COR-L47 (cell line): ENCODE results near the gene NR1H4.
"Not testable (repeated sequence)": the region's sequence is repeated elsewhere in the genome, so short reads cannot be mapped to it uniquely, and the experiment has no call there.

Source experiments
- DNase-seq: peaks from one replicate; lab custom pipeline; 2025; lab: John Stamatoyannopoulos, UW

The NR1H4 gene

DNA sequence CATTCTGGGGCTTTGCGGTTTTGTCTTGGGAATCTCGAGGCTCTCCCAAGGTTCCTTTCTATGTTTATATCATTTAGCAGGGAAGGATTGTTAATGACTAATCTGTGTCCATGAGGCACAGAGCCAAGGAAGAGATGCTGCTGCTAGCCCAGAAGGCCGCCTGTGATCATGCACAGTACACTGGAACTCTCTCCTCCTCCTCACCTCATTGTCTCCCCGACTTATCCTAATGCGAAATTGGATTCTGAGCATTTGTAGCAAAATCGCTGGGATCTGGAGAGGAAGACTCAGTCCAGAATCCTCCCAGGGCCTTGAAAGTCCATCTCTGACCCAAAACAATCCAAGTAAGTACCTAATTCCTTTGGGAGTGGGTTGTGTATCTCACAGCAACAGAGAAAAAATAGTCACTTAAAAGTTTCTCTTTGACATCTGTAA is at the start of gene NR1H4:
Gene NR1H4, plus strand, starts transcription at position 151 of the 435 bp plus-strand sequence. CDS start 19,458 bp downstream, outside the sequence.
- no peak for DNase-seq

DNA sequence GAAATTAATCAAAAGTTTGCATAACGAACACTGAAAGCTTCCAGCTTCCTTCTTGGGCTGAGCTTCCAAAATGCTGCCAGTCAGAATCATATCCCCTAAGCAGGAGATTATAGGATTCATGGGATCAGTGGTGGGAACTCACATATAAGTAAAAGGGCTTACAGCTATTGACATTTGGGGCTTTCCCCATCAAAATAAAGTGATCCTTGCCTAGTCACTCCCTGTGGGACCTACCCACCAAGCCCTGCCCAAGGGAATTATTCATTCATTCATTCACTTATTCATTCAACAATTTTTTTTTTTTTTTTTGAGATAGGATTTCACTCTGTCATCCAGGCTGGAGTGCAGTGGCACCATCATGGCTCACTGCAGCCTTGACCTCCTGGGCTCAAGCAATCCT is 47.5 kb upstream of the NR1H4 start:
- DNase-seq = no peak

DNA sequence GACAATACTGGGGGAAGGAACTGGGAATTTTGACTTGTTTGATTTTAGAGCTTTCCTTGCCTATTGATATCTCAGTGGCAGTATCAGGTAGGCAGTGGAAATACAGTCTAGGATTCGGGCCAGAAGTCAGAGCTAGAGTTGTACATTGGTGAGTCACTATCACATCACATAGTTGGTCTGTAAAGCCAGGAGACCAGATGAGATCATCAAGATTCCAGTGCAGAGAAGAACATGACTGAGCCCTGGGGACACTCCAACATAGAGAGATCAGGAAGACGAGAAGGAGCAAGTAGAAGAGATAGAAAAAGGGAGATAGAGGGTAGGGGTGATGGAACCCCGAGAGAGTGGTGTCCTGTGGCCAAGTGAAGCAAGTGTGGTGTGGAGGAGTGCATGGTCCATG is 46.6 kb upstream of the NR1H4 start:
- no peak for DNase-seq

DNA sequence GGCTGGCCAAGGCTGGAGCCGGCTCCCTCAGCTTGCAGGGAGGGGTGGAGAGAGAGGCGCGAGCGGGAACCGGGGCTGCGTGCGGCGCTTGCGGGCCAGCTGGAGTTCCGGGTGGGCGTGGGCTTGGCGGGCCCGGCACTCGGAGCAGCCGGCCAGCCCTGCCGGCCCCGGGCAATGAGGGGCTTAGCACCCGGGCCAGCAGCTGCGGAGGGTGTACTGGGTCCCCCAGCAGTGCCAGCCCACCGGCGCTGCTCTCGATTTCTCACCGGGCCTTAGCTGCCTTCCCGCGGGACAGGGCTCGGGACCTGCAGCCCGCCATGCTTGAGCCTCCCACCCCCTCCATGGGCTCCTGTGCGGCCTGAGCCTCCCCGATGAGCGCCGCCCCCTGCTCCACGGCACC is 43.4 kb upstream of the NR1H4 start:
- not testable (repeated sequence) for DNase-seq

DNA sequence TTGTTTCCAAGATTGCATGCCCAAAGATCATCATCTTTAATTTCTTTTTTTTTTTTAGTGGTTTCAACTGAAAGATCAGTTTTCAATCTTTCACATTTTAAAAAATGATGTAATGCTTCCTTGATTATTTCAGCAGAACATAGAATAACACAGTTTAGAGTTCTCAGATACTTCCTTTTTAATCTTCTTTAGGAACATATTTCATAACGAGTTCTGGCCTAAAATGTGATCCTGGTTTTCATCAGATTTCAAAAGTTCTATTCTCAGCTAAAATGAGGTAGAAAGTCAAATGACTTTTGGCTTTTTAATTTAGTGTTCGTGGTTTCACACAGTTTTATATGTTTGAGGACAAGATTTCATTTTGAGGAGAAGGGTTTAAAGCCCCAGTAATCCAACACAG is 40.0 kb upstream of the NR1H4 start:
- no peak for DNase-seq

DNA sequence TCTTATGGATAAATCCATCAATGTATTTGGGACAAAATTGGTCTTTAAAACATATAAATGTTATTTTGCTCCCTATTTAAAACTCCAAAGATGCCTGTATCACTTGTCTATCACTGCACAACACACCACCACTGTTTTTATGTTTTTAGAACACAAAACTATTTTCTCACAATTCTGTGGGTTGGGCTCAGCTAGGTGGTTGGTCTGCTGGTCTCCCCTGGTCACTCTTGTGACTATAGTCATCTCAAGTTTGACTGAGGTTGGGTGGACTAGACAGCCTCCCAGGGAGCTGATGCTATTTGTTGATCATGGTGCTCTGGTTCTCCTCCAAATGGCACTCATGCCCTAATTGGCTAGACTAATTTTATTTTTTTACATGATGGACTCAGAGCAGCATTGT is 39.5 kb upstream of the NR1H4 start:
- DNase-seq = no peak

DNA sequence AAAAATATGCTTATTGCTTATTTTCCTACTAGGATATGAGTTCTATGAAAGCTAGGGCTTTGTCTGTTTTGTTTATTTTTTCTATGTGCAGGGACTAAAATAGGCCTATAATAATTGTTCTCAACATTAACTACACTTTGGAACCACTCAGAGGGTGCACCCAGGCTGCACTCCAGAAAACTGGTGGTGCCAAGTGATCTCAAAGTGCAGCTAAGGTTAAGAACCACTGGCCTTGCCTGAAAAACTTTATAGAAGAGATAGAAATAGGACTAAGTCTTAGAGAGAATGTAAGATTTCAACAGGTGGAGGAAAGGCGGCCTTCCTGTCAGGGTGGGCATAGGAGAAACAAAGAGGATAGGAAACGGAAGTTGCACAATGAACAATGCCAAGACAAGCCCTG is 37.7 kb upstream of the NR1H4 start:
- no peak for DNase-seq

DNA sequence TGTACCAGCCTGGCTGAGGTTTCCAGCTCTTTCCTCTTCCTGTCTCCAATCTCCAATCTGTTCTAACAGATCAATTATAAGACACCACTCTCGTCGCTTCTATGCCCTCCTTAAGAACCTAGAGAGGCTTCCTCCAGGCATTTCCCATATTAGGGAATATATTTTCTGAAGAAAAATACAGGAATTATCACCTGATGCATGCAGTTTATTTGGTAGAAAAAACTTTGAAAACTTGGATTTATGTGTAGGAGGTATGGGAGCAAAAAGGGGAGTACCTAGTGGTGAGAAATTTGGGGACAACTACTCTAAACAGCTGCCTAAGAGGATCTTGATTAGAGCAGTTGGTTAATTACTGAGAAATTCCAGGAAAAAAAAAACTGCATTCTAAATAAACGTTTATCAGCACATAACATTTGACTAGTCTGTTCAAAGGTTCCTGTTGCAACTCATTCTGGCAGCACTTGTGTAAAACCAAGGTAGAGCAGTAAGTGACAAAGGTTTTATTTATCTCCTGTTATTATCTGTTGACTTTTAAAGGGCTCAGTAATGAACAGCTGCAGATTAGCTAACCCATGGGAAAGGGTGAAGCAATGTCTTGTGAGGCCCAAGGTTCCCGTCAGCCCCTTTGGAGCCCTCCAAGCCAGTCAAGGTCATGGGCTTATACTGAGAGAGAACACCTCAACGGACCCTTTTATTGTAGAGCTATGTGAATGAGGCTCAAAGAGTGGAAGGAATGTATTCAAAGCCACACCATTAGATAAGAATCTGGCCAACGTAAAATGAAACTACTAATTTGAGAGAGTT is 36.4 kb upstream of the NR1H4 start:
- no peak for DNase-seq

DNA sequence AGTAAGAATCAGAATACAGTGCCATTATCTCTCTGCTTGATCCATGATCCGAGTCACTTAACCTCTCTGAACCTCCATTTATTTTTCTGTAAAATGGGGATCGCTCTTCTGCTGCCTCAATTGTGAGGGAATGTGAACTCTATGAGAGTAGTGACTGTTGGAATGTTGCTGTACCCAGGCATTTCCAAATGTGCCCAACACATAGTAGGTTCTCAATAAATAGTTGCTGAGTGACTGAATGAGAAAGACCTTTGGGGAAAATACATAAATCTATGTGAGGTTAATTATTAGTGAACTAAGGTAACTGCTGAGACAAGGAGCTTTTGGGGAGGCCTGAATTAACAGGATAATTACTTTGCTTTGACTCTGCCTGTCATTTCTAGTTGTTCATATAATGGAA is 33.9 kb upstream of the NR1H4 start:
- no peak for DNase-seq

DNA sequence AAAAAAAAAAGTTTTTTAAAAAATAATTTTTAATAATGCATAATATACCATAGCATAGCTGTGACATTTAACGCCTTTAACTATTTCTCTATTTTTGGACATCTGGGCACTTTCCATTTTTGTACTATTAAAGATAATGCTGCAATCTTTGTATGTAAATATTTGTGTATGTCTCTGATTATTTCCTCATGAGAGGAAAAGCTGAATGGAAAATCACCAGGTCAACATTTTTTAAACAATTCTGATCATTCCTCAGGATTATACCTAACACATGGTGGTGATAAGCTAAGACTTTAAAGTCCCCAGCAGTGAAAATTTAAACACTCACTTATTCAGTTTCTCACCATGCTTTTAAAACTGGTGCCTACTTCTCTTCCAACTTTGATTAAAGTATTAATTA is 31.3 kb upstream of the NR1H4 start:
- no peak for DNase-seq

DNA sequence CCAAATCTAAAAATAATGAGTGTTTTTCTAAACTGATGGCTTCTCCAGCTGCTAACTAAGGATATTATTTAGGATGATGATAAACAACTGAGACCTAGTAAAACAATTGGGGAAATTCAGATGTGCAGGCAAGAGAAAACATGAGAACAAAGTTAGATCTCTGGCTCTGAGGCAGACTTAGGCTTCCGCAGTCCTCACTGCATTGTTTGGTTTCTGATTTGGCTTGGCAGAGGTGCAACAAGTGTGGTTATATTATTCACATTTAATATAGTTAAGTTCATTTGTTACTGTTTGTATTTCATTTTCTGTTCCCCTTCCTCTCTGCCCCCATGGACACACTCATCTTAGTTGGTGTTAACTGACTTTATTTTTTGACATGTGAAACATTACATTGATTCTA is 30.2 kb upstream of the NR1H4 start:
- no peak for DNase-seq

DNA sequence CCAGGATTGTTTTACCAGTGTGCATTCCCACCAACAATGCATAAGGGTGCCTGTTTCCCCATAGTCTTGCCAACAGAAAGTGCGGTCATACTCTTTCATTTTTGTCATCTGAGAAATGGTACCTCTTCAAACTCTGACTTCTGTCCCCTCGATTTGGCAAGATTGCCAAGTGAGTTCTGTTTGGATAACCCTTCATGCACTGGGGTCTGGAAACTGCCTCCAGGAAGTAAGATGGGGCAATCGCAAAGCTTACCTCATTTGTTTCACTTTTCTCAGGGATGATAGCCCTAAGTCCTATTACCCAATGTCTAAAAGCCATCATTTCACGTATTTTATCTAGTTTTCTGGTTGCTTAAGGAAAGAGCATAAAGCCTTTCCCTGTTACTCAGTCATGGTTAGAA is 28.6 kb upstream of the NR1H4 start:
- DNase-seq = no peak

DNA sequence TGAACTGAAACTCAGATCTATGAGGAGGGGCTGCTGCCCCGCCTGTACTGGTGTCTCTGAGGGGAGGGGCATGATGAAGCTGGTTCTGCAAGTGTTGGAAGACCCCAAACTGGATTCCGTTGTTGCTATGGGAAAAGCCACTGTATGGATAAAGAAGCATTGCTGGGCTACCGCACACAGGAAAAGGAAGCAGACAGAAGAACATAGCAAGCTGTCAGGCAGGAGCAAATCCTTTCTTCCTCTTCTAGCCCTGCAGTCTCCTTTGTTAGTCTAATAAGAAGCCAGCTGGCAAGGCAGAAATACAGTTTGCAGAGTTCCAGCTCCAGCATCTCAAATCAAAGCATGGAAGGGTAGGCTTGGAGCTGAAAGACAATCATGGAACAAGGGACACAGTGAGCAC is 26.3 kb upstream of the NR1H4 start:
- DNase-seq = no peak

DNA sequence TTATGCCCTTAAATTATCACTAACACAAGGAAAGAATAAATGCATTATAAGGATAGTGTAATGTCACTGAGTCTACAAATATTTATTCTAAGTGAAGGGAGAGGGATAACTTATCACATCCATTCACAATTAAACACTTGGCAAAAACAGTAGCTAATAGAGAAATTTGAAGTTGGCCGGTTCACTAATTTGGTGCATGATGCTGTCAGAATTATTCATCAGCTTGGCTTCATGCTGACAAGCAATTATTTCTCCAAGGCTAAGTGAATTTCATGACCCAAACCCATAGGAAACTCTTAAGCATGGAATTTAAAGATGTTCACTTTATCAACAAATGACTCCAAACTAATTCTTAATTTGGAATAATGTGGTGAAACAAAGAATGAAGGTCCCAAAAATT is 25.0 kb upstream of the NR1H4 start:
- DNase-seq = no peak

DNA sequence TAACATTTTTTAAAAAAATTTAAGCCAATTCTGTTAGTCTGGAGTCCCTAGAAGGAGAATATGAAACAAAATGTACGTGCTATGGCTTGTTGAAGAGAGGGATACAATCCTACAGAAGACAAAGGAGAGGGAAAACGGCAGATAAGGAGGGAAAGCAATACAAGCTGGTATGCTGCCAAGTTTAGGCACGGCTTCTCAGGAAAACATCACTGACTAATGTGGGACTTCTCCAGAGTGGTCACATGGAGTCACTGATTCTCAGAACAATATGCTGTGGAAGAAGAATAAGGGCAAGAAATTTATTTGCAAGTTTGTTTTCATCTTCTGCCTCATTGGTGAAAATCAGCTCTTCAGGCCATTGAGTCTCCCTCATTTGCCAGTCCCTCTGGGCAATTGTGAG is 22.9 kb upstream of the NR1H4 start:
- no peak for DNase-seq

DNA sequence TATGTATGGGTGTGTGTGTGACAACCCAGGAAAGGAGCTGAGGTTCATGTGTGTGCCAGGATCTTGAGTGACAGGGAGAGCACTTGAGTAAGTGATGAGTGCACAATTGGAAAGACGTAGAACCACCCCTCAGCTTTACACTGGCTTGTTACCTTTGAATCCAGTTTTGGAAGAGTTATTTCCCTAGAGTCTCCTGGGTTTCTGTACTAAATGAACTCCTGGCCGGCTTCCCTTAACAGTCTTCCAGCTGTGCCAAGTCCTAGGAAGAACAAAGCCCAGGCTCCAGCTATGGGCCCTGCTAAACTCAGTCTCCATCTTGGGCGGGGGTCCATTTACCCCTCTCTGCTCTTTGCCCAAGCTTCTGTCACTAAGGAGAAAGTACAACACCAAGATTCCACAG is 19.7 kb upstream of the NR1H4 start:
- DNase-seq = no peak

DNA sequence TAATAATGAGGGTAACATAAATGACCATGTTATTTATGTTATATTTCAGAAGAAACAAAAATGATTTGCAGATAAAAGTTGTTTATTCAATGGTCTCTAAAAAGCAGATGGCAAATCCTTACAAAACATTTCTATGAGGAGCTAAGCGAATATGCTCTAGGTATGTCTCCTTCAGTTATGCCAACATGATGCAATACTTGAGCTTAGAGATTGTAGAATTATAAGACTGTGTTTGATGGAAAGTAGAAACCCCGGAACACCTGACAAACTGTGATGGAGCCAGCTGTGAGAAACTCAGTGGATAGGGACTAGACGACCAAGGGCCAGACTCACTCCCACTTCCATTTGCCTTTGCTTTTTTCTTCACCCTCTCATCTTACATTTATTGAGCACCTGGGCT is 17.8 kb upstream of the NR1H4 start:
- no peak for DNase-seq

DNA sequence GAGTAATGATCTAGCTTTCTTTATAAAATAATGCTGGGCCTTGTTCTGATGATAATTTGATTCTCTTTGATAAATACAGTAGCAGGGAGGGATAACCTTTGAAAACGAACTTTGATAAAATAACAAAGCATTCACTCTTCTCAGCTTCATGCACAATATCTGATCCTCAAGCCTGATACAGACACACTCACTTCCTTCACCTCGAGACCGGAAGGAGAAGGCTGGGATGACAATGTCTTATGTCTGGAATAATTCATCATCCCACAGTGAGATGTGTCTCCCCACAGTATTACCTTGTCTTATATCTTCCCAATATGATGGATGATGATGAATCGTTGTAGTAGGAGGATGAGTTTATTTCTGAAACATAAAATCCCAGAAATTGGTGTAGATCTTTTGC is 15.5 kb upstream of the NR1H4 start:
- DNase-seq = no peak

DNA sequence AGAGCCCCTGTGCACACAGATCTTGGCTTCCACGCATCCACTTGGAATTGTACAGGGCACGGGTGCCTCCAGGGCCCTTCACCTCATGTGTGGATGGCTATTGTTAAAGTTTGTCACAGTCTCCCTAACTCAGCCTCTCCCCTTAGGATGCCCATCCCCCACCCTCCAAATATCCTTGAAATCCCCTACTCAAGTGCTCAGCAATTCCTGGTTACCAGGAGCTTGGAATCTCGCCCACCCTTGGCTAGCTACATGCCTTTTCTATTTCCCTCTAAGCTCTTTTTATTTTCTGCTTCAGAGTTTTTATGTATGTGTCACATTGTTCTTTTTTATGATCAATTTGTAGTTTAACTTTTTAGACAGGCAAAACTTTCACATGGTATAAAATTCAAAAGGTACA is 13.0 kb upstream of the NR1H4 start:
- DNase-seq = no peak

DNA sequence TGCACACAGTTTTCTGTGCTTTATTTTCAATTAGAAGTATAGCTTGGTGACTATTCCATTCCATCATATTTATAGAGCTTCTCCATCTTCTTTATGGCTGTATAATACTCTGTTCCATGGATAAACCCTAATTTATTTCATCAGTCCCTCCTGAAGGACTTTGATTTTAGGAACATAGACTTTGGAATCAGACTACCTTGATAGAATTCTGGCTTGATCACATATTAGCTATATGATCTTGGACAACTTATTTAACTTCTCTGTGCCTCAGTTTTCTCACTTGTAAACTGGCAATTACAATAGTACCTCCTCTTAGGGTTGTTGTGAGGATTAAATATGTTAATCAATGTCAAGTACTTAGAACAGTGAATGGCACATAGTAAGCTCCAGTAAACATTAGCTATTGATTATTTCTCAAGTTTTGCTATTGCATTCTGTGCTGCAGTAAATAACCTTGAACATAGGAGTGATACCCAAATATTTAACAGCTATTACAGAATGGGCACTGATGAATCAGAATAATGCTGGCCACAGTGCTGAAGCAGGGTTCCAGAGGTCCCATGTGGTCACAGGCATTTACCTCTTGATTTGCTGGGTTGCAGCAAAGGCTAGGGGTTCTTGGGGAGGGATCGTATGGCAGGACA is 12.2 kb upstream of the NR1H4 start:
- DNase-seq = no peak

DNA sequence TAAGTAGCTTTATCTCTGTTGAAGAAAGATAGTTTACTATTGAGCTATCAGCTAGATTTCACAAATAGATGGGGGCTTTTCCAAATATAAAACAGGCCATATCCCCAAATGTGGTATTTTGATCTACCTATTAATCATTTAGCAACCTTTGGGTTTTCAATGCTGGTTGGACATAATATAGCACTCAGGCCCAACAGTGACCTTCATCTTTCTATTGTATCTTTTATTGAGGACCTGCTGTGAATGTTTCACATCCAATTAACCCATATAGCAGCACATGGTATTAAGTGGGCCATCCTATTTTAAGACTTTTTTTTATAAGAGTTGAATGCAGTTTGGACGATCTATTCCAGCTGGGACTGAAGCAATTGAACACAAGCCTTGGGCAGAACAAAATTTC is 10.0 kb upstream of the NR1H4 start:
- no peak for DNase-seq

DNA sequence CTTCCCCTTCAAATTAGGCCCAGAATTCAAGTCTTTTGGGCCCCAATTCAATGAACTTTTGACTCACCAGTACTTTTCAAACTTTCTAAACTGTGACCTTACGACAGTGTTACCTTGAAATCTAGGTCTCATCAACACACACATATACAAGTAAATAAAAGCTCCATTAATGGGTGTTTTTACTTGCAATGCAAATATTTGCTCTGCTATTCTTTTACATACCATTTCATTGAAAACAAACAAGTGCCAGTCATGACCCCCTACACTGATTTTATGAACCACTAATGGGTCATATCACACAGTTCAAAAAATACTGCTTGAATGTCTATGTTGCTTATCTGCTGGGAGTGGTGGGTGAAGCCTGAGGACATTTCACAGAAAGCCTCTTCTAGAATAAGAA is 9.1 kb upstream of the NR1H4 start:
- no peak for DNase-seq

DNA sequence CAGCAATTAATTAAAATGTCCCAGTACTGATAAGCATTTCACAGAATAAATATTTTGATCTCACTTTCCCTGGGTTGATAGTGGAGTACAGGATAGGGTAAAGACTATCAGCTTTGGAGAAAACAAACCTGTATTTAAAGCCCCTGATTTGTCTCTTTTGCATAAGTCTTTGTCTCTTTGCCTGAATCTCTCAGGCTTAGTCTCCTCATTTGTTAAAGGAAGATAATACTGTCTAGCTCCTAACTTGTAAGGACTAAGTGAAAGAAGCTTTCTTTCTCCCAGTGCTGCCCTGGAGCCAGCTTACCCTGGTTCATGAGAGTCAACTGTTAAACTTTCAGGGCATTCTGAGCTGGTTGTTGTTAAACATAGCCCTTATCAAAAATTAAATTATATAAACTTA is 5.5 kb upstream of the NR1H4 start:
- DNase-seq = no peak

DNA sequence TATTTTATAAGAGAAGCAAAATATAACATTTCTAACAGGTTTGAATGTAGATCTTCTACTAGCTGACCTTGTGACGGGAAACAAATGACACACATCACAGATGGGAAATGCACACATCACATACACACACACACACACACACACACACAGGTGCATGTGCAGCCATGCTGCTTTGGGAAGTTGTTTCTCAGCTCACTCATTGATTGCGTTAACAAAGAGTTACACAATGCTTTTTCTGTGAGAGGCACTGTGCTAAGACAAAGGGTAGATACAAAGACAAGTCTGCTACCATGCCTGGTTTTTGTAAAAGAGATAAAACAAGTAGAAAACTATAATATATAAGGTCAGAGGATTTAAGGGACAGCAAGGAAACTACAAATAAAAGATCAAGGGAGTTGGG is 1.3 kb upstream of the NR1H4 start:
- no peak for DNase-seq
